Prostate gland (tissue), 2 donors: ENCODE measurements around the gene UST. TPM values are rescaled to one million over a fixed set of nuclear protein-coding genes. Genes with fewer than 3 reads are reported as not detected.

ENCODE experiments used
- DNase-seq: peaks from one replicate; pipeline ENCODE4 v3.0.0-alpha.2; 2019; ENCODE audit warnings: low spot score
- H3K27ac ChIP-seq, 2 donors: fragments of 200-600 bp; sonication (generic); 2 replicates each; pipeline ENCODE4 v1.5.1; 2017 to 2019
- H3K27me3 ChIP-seq: fragments of 200-600 bp; sonication (generic); replicated peaks from 2 replicates; pipeline ENCODE4 v1.5.1; 2019; ENCODE audit not compliant: insufficient read depth
- H3K36me3 ChIP-seq, 2 donors: fragments of 200-600 bp; sonication (generic); 1 replicate in 1 of 2; 2 replicates in 1 of 2; pipeline versions ENCODE4 v1.5.1 to v1.8.1; 2017 to 2019
- H3K4me1 ChIP-seq: fragments of 200-600 bp; sonication (generic); replicated peaks from 2 replicates; pipeline ENCODE4 v1.5.1; 2019
- H3K4me3 ChIP-seq, 2 donors: fragments of 200-600 bp; sonication (generic); 2 replicates each; pipeline ENCODE4 v1.5.1; 2017 to 2019
- H3K9me3 ChIP-seq: fragments of 200-600 bp; sonication (generic); 2 replicates; pipeline ENCODE4 v1.5.1; 2017
- CTCF ChIP-seq, 4 experiments: fragments of 200-600 bp in 2 of 4; fragments of 450-650 bp in 2 of 4; sonication (generic) in 2 of 4; IDR thresholded peaks; 1 replicate in 3 of 4; 2 replicates in 1 of 4; pipeline ENCODE4 v1.5.1; 2016 to 2019; ENCODE audit warnings: antibody characterized with exemption in 4 of 4, mild to moderate bottlenecking in 2 of 4, moderate library complexity in 2 of 4
- POLR2A ChIP-seq: fragments of 450-650 bp; IDR thresholded peaks from one replicate; pipeline ENCODE4 v1.6.1; 2016; ENCODE audit warnings: antibody characterized with exemption, mild to moderate bottlenecking
- POLR2AphosphoS5 ChIP-seq: sonication (generic); formaldehyde crosslinking; IDR thresholded peaks from one replicate; pipeline ENCODE4 v1.6.1; 2017; ENCODE audit warnings: antibody characterized with exemption
- WGBS: methylation state at CpG from one replicate; pipeline ENCODE4 v1.1.5; 2018; 5-methylcytosine and 5-hydroxymethylcytosine counted together
- intact Hi-C: fragments of 100-400 bp; cut with DNase I; formaldehyde crosslinking; loops from one replicate; pipeline ENCODE4 v1.14.2; 2022
- total RNA-seq, 2 donors: library from RNA; depleted of rRNA; stranded (reverse); fragments of >200 nt; gene quantifications; one replicate each; pipeline ENCODE4 v1.1.0, GENCODE V29; 2016

Gene UST
- total RNA-seq, 2 donors from 2014 or later: 6.6 to 12.9 TPM

- no peaks in the 10 kb centered on the region for H3K9me3 ChIP-seq
- no peak overlapping the region for H3K27ac ChIP-seq
- 72% methylated on average over 4 of the region's 4 CpGs for WGBS
- TF ChIP-seq POLR2A (no peak), POLR2AphosphoS5 (no peak)
- intact Hi-C loops: no loop called here
- no peak for DNase-seq
- no peak overlapping the region for H3K4me3 ChIP-seq
- no peaks in the 10 kb centered on the region for H3K36me3 ChIP-seq
- no peaks in the 10 kb centered on the region for H3K4me1 ChIP-seq
- H3K27me3 ChIP-seq: no peaks in the 10 kb centered on the region
Observed at GRCh38 chr6:149114167-149114566, 367.3 kb downstream of the UST start.

DNA sequence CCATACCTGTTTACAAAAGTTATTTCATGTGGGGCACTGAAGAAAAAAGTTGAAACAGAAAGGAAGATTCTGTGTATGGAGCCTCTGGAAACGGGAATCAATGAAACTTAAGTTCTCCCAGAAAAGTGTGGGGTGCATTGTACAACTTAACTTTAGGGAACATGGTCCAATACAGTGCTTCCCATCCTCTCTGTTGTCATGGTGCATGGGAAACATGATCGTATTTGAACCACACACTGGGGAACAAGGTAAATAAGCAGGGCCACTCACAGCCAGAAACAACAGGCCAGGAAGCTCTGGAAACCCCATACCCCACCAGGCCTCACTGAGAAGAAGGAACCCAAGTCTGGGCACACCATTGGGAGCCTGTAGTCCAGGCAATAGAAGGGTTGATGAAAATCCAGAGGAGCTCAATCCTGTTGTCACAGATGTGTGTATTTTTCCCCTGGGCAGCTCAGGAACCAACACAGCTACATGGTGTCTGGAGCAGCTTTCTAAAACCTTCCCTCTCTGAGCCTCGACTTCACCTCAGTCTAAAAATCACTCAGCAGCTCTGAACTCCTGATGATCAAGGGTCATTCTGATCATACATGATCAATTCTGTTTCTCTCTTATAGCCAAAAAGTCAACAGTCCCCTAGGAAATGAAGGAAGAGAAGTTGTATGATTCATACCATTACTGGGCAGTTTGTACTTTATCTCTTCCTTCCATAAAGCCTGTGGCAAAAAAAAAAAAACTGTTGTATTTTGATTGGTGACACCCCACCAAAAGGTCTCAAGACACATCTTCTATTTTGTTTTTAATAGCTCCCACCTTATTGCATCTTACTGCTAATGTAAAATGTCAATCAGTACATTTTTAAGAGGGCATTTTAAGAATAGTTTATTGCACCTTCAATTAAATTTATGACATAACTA, 372.2 kb downstream of the UST start:
- H3K27me3 ChIP-seq: no peaks in the 10 kb centered on the region
- H3K4me3 ChIP-seq: no peak overlapping the region
- 94% methylated on average over 3 of the region's 3 CpGs for WGBS
- intact Hi-C loops: no loop called here
- TF ChIP-seq POLR2AphosphoS5 (no peak), POLR2A (no peak), CTCF (IDR thresholded peaks at IDR 0.05) (no peak)
- no peak overlapping the region for H3K27ac ChIP-seq
- H3K9me3 ChIP-seq: no peaks in the 10 kb centered on the region
- no peaks in the 10 kb centered on the region for H3K36me3 ChIP-seq
- DNase-seq: no peak
- no peaks in the 10 kb centered on the region for H3K4me1 ChIP-seq

- Histone ChIP-seq H3K4me1 (no peaks in the 10 kb centered on the region), H3K9me3 (no peaks in the 10 kb centered on the region), H3K4me3 (no peak overlapping the region), H3K27me3 (no peaks in the 10 kb centered on the region), H3K27ac (no peak overlapping the region), H3K36me3 (no peaks in the 10 kb centered on the region)
- intact Hi-C loops: no loop called here
- 66% methylated on average over 4 of the region's 4 CpGs for WGBS
- TF ChIP-seq CTCF (IDR thresholded peaks at IDR 0.05) (no peak), POLR2A (no peak), POLR2AphosphoS5 (no peak)
- no peak for DNase-seq
Observed at GRCh38 chr6:149122850-149123821, 376.3 kb downstream of the UST start.

DNA sequence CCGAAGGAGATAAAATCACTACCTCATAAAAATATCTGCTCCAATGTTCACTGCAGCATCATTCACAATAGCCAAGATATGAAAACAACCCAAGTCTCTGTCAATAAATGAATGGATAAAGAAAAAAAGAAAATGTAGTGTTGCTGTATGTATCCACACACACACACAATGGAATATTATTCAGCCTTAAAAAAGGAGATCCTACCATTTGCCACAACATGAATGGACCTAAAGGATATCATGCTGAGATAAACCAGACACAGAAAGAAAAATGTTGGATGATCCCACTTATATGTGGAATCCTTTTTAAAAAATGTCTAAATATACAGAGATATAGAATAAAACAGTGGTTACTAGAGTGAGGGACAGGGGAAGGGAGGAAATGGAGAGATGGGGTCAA, 378.5 kb downstream of the UST start:
- H3K27ac ChIP-seq: no peak overlapping the region
- no peaks in the 10 kb centered on the region for H3K36me3 ChIP-seq
- intact Hi-C loops: no loop called here
- no peak for DNase-seq
- H3K27me3 ChIP-seq: no peaks in the 10 kb centered on the region
- no peaks in the 10 kb centered on the region for H3K9me3 ChIP-seq
- WGBS: 53% methylated on average over 1 of the region's 1 CpG
- no peaks in the 10 kb centered on the region for H3K4me1 ChIP-seq
- no peak overlapping the region for H3K4me3 ChIP-seq
- TF ChIP-seq POLR2A (no peak), CTCF (IDR thresholded peaks at IDR 0.05) (no peak), POLR2AphosphoS5 (no peak)
